ENCODE measurements around the gene CRK. TPM values are rescaled to one million over a fixed set of nuclear protein-coding genes. Genes with fewer than 3 reads are reported as not detected.
"Not testable (repeated sequence)": the region's sequence is repeated elsewhere in the genome, so short reads cannot be mapped to it uniquely, and the experiment has no call there.

The CRK gene
- total RNA-seq, 2 experiments from 2014 or later, result 17.5 to 18.4 TPM

GRCh38 chr17:1399679-1400512, 56.1 kb downstream of the CRK start, which contains the start of gene YWHAE:
Gene YWHAE (minus strand): TSS chr17:1400222. CDS start chr17:1400110, 112 bp downstream.
- Mint-ChIP-seq H3K4me3 (peak within 1 kb of the TSS; percentile 100), H3K4me1 (peaks cover 26% of the 10 kb centered on the region), H3K27ac (peak within 1 kb of the TSS; percentile 99), H3K36me3 (ENCODE audit: low read depth) (peaks cover 27% of the 10 kb centered on the region), H3K27me3 (no peaks in the 10 kb centered on the region), H3K9me3 (no peaks in the 10 kb centered on the region)
- ChIA-PET CTCF (interaction anchor here (0.6 to 1.4 kb wide), 7 partner anchors 8 to 116 kb away, joined by 3 to 6 read pairs (median 3); no protein-coding TSS in a partner anchor), POLR2A (interaction anchor here (0.6 to 0.9 kb wide), 3 partner anchors 41 to 53 kb away, joined by 3 to 6 read pairs (median 3); no protein-coding TSS in a partner anchor)
- peak; percentile 96 for DNase-seq

GRCh38 chr17:1398931-1399678, 56.9 kb downstream of the CRK start:
- ChIA-PET POLR2A (no interaction called here), CTCF (interaction anchor here (0.6 to 1.3 kb wide), 3 partner anchors 7 to 34 kb away, joined by 3 to 4 read pairs (median 3); no protein-coding TSS in a partner anchor)
- Mint-ChIP-seq H3K9me3 (no peaks in the 10 kb centered on the region), H3K27ac (peak overlapping the region; percentile 99), H3K36me3 (ENCODE audit: low read depth) (peaks cover 27% of the 10 kb centered on the region), H3K4me3 (peak overlapping the region; percentile 100), H3K4me1 (peaks cover 31% of the 10 kb centered on the region), H3K27me3 (no peaks in the 10 kb centered on the region)
- peak; percentile 23 for DNase-seq

GRCh38 chr17:1398028-1398427, 58.0 kb downstream of the CRK start:
- Mint-ChIP-seq H3K9me3 (no peaks in the 10 kb centered on the region), H3K27me3 (no peaks in the 10 kb centered on the region), H3K27ac (peak overlapping the region; percentile 1), H3K4me3 (peak overlapping the region; percentile 100), H3K4me1 (peaks cover 39% of the 10 kb centered on the region), H3K36me3 (ENCODE audit: low read depth) (peaks cover 29% of the 10 kb centered on the region)
- no peak for DNase-seq
- CTCF ChIA-PET, result interaction anchor here (0.6 to 3.2 kb wide), 3 partner anchors 33 to 369 kb away, joined by 3 to 14 read pairs (median 3); no protein-coding TSS in a partner anchor
- POLR2A ChIA-PET, result interaction anchor here (0.5 kb wide), 1 partner anchor 26 kb away, joined by 3 read pairs; no protein-coding TSS in a partner anchor

GRCh38 chr17:1395876-1396665, 60.0 kb downstream of the CRK start:
- H3K36me3 Mint-ChIP-seq (ENCODE audit: low read depth), result peaks cover 38% of the 10 kb centered on the region
- CTCF ChIA-PET, result interaction anchor here (3.2 kb wide), 1 partner anchor 31 kb away, joined by 14 read pairs; no protein-coding TSS in a partner anchor
- POLR2A ChIA-PET, DNase-seq, H3K9me3 Mint-ChIP-seq, H3K27ac Mint-ChIP-seq, H3K27me3 Mint-ChIP-seq, H3K4me3 Mint-ChIP-seq: not testable (repeated sequence)
- peaks cover 53% of the 10 kb centered on the region for H3K4me1 Mint-ChIP-seq

DNA sequence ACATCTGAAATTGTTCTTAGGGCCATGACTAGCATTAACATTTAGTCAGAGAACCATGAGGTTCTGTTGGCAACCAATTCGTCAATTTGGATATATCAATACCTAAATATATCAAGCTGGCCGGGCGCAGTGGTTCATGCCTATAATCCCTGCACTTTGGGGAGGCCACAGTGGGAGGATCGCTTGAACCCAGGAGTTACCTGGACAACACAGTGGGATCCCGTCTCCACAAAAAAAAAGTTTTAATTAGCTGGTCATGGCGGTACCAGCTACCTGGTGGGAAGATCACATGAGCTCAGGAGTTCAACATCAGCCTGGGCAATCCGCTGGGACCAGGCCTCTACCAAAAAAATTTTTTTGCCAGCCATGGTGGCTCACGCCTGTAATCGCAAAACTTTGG, 64.5 kb downstream of the CRK start:
- POLR2A ChIA-PET, result interaction anchor here (0.6 kb wide), 1 partner anchor 26 kb away, joined by 3 read pairs; no protein-coding TSS in a partner anchor
- no peak overlapping the region for H3K27ac Mint-ChIP-seq
- no peak overlapping the region for H3K4me3 Mint-ChIP-seq
- H3K36me3 Mint-ChIP-seq (ENCODE audit: low read depth), result peaks cover 18% of the 10 kb centered on the region
- no peaks in the 10 kb centered on the region for H3K27me3 Mint-ChIP-seq
- CTCF ChIA-PET, result interaction anchor here (0.8 to 1.4 kb wide), 4 partner anchors 8 to 33 kb away, joined by 3 to 8 read pairs (median 3); no protein-coding TSS in a partner anchor
- no peaks in the 10 kb centered on the region for H3K9me3 Mint-ChIP-seq
- peaks cover 52% of the 10 kb centered on the region for H3K4me1 Mint-ChIP-seq
- no peak for DNase-seq

DNA sequence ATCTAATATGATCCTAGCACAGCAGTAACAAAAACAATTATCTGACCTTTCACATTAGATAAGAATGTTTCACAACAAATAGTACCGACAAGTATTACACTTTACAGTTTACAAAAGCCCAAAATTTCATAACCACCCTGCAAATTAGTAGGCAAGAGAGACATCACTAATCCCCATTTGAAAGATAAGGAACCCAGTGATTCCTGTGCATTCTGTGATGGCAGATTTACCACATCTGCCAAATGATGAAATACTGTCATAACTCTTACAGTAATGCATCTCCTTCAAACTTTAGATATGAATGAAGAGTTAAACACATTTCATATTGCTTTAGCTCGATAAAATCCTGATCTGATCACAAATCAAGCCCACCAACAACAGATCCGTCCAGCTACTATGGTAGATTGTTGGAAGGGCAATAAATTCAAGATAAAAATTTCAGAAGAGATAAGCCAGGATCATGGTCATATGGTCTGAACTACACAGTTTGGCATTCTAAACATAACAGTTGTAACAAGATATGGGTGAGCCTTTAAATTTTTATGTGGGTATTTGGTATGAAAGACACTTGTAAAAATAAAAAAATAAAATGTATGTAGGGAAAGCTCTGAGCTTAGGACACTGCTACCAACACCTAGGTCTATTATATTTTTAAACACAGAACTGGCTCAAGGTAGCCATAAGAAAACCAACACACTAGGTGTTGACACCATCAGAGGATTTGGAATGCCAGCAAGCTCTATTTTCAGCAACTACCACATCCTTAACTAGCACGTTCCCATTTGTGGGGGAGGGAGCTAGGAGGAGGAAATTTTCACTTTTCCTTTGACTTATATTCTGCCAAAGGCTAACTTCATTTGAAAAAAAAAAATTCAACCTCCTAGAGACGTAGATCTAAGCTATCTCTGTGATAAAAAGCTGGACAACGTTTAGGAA, 65.3 kb downstream of the CRK start:
- H3K4me3 Mint-ChIP-seq, result no peak overlapping the region
- H3K4me1 Mint-ChIP-seq, result peaks cover 52% of the 10 kb centered on the region
- ChIA-PET CTCF (interaction anchor here (0.7 to 1.4 kb wide), 6 partner anchors 8 to 61 kb away, joined by 3 to 8 read pairs (median 4); partner anchors contain the start of gene YWHAE), POLR2A (no interaction called here)
- no peaks in the 10 kb centered on the region for H3K27me3 Mint-ChIP-seq
- peaks cover 14% of the 10 kb centered on the region for H3K36me3 Mint-ChIP-seq (ENCODE audit: low read depth)
- peak overlapping the region; percentile 60 for H3K27ac Mint-ChIP-seq
- DNase-seq, result no peak
- no peaks in the 10 kb centered on the region for H3K9me3 Mint-ChIP-seq

DNA sequence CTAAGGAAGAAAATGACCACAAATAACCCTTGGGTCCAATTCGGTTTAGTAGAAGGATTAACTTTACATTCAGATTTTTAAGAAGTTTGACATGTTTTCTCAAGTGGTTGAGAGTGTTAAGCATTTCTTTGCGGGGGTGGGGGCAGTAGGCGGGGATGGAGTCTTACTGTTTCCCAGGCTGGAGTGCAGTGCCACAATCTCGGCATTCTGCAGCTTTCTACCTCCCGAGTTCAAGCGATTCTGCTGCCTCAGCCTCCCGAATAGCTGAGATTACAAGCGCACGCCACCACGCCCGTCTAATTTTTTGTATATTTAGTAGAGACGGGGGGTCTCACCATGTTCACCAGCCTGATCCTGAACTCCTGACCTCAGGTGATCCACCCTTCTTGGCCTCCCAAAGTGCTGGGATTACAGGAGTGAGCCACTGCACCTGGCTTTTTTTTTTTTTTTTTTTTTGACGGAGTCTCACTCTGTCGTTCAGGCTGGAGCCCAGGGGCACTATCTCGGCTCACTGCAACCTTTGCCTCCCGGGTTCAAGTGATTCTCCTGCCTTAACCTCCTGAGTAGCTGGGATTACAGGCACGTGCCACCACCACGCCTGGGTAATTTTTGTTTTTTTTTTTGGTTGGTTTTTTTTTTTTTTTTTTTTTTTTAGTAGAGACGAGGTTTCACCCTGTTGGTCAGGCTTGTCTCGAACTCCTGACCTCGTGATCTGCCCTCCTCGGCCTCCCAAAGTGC, 68.4 kb downstream of the CRK start:
- CTCF ChIA-PET, result interaction anchor here (0.5 to 0.6 kb wide), 2 partner anchors 42 to 101 kb away, joined by 3 read pairs; no protein-coding TSS in a partner anchor

DNA sequence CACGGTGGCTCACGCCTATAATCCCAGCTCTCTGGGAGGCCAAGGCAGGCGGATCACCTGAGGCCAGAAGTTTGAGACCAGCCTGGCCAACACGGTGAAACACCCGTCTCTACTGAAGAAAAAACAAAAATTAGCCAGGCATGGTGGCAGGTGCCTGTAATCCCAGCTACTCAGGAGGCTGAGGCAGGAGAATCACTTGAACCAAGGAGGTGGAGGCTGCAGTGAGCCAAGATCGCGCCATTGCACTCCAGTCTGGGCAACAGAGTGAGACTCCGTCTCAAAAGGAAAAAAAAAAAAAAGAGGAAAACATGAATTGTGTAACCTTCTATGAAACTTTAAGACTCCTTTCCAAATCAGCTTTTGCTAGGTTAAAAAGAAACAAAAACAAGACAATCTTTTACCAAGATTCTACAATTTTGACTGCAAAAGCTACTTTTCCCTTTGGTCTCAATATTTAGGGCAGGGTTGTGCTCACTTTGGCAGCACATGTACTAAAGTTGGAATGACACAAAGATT, 69.3 kb downstream of the CRK start:
- H3K4me1 Mint-ChIP-seq, result peaks cover 35% of the 10 kb centered on the region
- POLR2A ChIA-PET, result interaction anchor here (0.7 kb wide), 1 partner anchor 19 kb away, joined by 3 read pairs; no protein-coding TSS in a partner anchor
- not testable (repeated sequence) for H3K4me3 Mint-ChIP-seq; DNase-seq; H3K27ac Mint-ChIP-seq; H3K9me3 Mint-ChIP-seq; H3K36me3 Mint-ChIP-seq (ENCODE audit: low read depth); H3K27me3 Mint-ChIP-seq
- CTCF ChIA-PET, result interaction anchor here (0.6 to 1.2 kb wide), 3 partner anchors 55 to 159 kb away, joined by 3 read pairs; no protein-coding TSS in a partner anchor

More for the DNA sequence above, 68.4 kb downstream of the CRK start:
- Mint-ChIP-seq H3K36me3 (ENCODE audit: low read depth) (peaks cover 15% of the 10 kb centered on the region), H3K4me1 (peaks cover 42% of the 10 kb centered on the region)
- DNase-seq, H3K27me3 Mint-ChIP-seq, H3K27ac Mint-ChIP-seq, H3K4me3 Mint-ChIP-seq, POLR2A ChIA-PET, H3K9me3 Mint-ChIP-seq: not testable (repeated sequence)

DNA sequence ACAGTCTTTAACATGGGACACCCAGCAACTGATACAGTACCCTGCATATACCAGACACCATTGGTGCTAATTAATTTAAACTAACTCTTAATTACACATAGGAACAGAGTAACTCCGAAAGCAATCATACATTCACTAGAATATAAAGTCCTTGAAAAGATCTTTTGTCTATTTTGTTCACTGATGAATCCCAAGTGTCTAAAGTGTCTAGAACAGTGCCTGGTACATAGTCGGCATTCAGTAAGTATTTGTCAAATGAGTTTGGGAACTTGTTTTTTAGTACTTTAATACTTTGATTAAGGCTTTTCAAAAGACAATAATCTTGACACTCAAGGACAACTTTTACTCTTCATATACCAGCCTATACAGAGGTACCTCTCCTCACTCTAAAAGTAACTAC, 69.8 kb downstream of the CRK start:
- H3K36me3 Mint-ChIP-seq (ENCODE audit: low read depth), result peaks cover 10% of the 10 kb centered on the region
- H3K4me1 Mint-ChIP-seq, result peaks cover 36% of the 10 kb centered on the region
- no peak overlapping the region for H3K27ac Mint-ChIP-seq
- POLR2A ChIA-PET, result no interaction called here
- CTCF ChIA-PET, result interaction anchor here (1.1 to 2.0 kb wide), 4 partner anchors 11 to 159 kb away, joined by 3 to 5 read pairs (median 3); no protein-coding TSS in a partner anchor
- no peak overlapping the region for H3K4me3 Mint-ChIP-seq
- no peaks in the 10 kb centered on the region for H3K9me3 Mint-ChIP-seq
- DNase-seq, result no peak
- no peaks in the 10 kb centered on the region for H3K27me3 Mint-ChIP-seq

DNA sequence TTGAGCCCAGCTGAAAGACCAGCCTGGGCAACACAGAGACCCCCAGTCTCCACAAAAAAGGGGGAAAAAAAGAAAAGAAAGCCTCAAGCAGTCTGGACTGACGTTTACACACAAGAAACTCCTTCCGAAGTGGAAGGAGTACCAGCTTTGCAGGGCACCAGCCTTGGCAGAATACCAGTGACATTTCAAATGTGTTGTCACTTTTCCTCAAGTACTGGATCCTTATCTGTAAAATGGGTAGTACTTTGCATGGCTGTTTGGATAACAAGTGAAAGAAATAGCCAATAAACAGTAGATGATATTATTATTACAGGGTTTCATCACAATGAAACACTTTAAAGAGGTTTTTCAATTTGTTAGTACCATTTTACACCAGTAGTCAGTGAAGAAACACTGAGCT, 70.2 kb downstream of the CRK start:
- no peaks in the 10 kb centered on the region for H3K9me3 Mint-ChIP-seq
- H3K4me3 Mint-ChIP-seq, result no peak overlapping the region
- ChIA-PET CTCF (interaction anchor here (0.6 to 2.0 kb wide), 5 partner anchors 10 to 487 kb away, joined by 3 to 5 read pairs (median 3); no protein-coding TSS in a partner anchor), POLR2A (no interaction called here)
- peaks cover 10% of the 10 kb centered on the region for H3K36me3 Mint-ChIP-seq (ENCODE audit: low read depth)
- no peaks in the 10 kb centered on the region for H3K27me3 Mint-ChIP-seq
- H3K27ac Mint-ChIP-seq, result no peak overlapping the region
- peaks cover 33% of the 10 kb centered on the region for H3K4me1 Mint-ChIP-seq
- no peak for DNase-seq

Data from activated CD4-positive, alpha-beta T cell treated with anti-CD3 and anti-CD28 coated beads, Interleukin-2, amount 10 ng/mL, durations not matched to agents 7 days and 5 days (primary cell).